Thyroid gland (tissue), 4 donors: Measurements from ENCODE around the gene CAPZA1.

Experiments used
- CTCF ChIP-seq, 6 experiments: fragments of 200-600 bp in 3 of 6; fragments of 450-650 bp in 3 of 6; sonication (generic) in 3 of 6; IDR thresholded peaks; one replicate each; pipeline ENCODE4 v1.5.1; 2016 to 2019; ENCODE audit warnings: antibody characterized with exemption in 6 of 6, mild to moderate bottlenecking in 2 of 6, inconsistent platforms in 1 of 6, moderate library complexity in 1 of 6
- POLR2A ChIP-seq, 2 donors: fragments of 450-650 bp; IDR thresholded peaks; one replicate each; pipeline ENCODE4 v1.6.1; 2017; ENCODE audit warnings: antibody characterized with exemption in 2 of 2, mild to moderate bottlenecking in 2 of 2, moderate library complexity in 1 of 2

GRCh38 chr1:112699425-112700144 is 80.0 kb downstream of the CAPZA1 start:
- TF ChIP-seq POLR2A (IDR thresholded peaks at IDR 0.05), result no peak
- no peak for TF ChIP-seq CTCF (IDR thresholded peaks at IDR 0.05)
